Measurements from ENCODE around the gene KRT78. TPM values are rescaled to one million over a fixed set of nuclear protein-coding genes. Genes with fewer than 3 reads are reported as not detected.
A peak's percentile ranks its signal among the peaks of the same experiment; 100 is the strongest.

The KRT78 gene
- total and polyA plus RNA-seq, 9 of the 15 experiments (the other 6 are each of a cell fraction or from before 2014, with no cell fraction given) = not detected

DNA sequence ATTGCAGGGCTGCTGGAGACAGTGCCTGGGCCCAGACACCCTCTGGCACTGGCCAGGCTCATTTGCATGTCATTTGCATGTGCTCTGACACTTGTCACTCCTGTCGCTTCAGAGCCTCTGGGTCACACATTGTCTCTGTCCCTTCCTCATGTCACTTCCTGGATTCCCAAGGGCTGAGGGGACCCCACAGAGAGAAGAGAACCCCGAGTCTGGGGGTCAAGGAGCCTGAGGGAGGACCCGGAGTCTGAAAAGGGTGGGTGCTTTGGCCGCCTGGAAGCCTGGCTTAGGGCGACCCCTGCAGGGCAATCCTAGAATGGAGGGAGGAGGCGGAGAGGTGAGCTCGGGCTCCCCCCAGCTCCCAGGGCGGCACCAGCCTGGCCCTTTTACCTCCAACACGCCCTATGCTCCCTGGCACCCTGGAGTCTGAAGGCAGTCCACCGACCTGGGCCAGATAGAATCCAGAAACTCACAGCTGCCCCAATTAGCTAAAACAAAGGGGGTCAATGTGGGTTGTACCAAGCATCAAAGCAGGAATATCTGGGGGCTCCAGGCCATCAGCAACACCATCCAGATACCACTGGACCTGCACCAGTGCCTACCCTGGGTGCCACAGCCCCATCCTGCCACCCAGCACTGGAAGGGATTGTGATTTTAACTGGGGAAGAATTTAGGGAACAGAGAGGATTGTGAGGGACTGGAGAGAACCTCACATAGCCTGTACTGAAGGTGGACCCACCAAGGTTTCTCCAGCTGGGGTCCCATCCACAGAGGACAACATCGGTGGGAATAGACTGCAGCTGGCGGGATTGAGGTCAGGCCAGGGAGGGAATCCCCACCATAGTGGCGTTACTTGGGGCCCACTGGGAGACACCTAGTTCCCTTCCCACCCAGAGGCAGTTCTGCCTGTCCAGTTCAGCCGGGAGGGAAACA is 21.8 kb upstream of the KRT78 start (continued):
- TF ChIP-seq EGR1 (conservative IDR thresholded peaks at IDR 0.05) = peak; percentile 33; the same call in 1 of the 2 replicates
- TF ChIP-seq, protein P1, sequence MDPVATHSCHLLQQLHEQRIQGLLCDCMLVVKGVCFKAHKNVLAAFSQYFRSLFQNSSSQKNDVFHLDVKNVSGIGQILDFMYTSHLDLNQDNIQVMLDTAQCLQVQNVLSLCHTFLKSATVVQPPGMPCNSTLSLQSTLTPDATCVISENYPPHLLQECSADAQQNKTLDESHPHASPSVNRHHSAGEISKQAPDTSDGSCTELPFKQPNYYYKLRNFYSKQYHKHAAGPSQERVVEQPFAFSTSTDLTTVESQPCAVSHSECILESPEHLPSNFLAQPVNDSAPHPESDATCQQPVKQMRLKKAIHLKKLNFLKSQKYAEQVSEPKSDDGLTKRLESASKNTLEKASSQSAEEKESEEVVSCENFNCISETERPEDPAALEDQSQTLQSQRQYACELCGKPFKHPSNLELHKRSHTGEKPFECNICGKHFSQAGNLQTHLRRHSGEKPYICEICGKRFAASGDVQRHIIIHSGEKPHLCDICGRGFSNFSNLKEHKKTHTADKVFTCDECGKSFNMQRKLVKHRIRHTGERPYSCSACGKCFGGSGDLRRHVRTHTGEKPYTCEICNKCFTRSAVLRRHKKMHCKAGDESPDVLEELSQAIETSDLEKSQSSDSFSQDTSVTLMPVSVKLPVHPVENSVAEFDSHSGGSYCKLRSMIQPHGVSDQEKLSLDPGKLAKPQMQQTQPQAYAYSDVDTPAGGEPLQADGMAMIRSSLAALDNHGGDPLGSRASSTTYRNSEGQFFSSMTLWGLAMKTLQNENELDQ (CRISPR knock-in tag; IDR thresholded peaks at IDR 0.05; ENCODE audit: borderline replicate concordance) = no peak
- no peak for TF ChIP-seq EP300 (IDR thresholded peaks at IDR 0.05; ENCODE audit: low read length)
- TF ChIP-seq CBX2 (IDR thresholded peaks at IDR 0.05; ENCODE audit: insufficient read depth, low read length, poor library complexity, severe bottlenecking) = no peak
- TF ChIP-seq FOXA3 (CRISPR knock-in tag; conservative IDR thresholded peaks at IDR 0.05 in 1 of 2, IDR thresholded peaks at IDR 0.05 in 1 of 2) = no peak
- TF ChIP-seq, protein P2, sequence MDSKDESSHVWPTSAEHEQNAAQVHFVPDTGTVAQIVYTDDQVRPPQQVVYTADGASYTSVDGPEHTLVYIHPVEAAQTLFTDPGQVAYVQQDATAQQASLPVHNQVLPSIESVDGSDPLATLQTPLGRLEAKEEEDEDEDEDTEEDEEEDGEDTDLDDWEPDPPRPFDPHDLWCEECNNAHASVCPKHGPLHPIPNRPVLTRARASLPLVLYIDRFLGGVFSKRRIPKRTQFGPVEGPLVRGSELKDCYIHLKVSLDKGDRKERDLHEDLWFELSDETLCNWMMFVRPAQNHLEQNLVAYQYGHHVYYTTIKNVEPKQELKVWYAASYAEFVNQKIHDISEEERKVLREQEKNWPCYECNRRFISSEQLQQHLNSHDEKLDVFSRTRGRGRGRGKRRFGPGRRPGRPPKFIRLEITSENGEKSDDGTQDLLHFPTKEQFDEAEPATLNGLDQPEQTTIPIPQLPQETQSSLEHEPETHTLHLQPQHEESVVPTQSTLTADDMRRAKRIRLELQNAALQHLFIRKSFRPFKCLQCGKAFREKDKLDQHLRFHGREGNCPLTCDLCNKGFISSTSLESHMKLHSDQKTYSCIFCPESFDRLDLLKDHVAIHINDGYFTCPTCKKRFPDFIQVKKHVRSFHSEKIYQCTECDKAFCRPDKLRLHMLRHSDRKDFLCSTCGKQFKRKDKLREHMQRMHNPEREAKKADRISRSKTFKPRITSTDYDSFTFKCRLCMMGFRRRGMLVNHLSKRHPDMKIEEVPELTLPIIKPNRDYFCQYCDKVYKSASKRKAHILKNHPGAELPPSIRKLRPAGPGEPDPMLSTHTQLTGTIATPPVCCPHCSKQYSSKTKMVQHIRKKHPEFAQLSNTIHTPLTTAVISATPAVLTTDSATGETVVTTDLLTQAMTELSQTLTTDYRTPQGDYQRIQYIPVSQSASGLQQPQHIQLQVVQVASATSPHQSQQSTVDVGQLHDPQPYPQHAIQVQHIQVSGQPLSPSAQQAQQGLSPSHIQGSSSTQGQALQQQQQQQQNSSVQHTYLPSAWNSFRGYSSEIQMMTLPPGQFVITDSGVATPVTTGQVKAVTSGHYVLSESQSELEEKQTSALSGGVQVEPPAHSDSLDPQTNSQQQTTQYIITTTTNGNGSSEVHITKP (IDR thresholded peaks at IDR 0.05; ENCODE audit: partially characterized antibody) = no peak
- TF ChIP-seq KLF10 (CRISPR knock-in tag; IDR thresholded peaks at IDR 0.05) = no peak
- TF ChIP-seq CBFB (CRISPR knock-in tag; IDR thresholded peaks at IDR 0.05) = no peak

Data from K562 (cell line).